NCI-H2227 (cell line): ENCODE data around the gene PIM3.
A peak's percentile ranks its signal among the peaks of the same experiment; 100 is the strongest.

Experiments used
- DNase-seq: peaks from one replicate; lab custom pipeline; 2025; ENCODE audit not compliant: unreplicated experiment; lab: John Stamatoyannopoulos, UW

The PIM3 gene

GRCh38 chr22:49927483-49928184, 32.9 kb upstream of the PIM3 start:
- no peak for DNase-seq

- DNase-seq: no peak
These were observed 32.4 kb upstream of the PIM3 start for GRCh38 chr22:49928185-49928495.

- DNase-seq: no peak
These were observed 31.9 kb upstream of the PIM3 start for GRCh38 chr22:49928555-49929210.

- DNase-seq: peak; percentile 70
These were observed 31.2 kb upstream of the PIM3 start for GRCh38 chr22:49929211-49929979.

GRCh38 chr22:49929994-49930575, 30.5 kb upstream of the PIM3 start:
- DNase-seq: peak; percentile 24

GRCh38 chr22:49930596-49931412, 29.8 kb upstream of the PIM3 start:
- peak; percentile 12 for DNase-seq

GRCh38 chr22:49933236-49934159, 27.1 kb upstream of the PIM3 start:
- no peak for DNase-seq

GRCh38 chr22:49934160-49934890, 26.2 kb upstream of the PIM3 start:
- peak; percentile 15 for DNase-seq

GRCh38 chr22:49934891-49935557, 25.5 kb upstream of the PIM3 start:
- peak; percentile 76 for DNase-seq

- DNase-seq: peak; percentile 66
These were observed 25.0 kb upstream of the PIM3 start for GRCh38 chr22:49935561-49935960.

GRCh38 chr22:49936018-49936972, 24.3 kb upstream of the PIM3 start:
- DNase-seq: peak; percentile 68

GRCh38 chr22:49936973-49937757, 23.4 kb upstream of the PIM3 start:
- peak; percentile 32 for DNase-seq

GRCh38 chr22:49937758-49938564, 22.6 kb upstream of the PIM3 start:
- DNase-seq: no peak

- no peak for DNase-seq
These were observed 21.9 kb upstream of the PIM3 start for GRCh38 chr22:49938565-49939136.

GRCh38 chr22:49941507-49942316, 18.9 kb upstream of the PIM3 start:
- DNase-seq: no peak
